Heart right ventricle (tissue), 16 donors: ENCODE data around the gene REXO1. TPM values are rescaled to one million over a fixed set of nuclear protein-coding genes. Genes with fewer than 3 reads are reported as not detected.

Experiments
- ATAC-seq, 8 donors: fragments of 200-7000 bp; cut with Tn5 transposase; one replicate each; pipeline ENCODE4 v1.9.1; 2020; ENCODE audit warnings: mild to moderate bottlenecking in 8 of 8, moderate library complexity in 8 of 8, moderate number of reproducible peaks in 1 of 8
- DNase-seq, 2 donors: peaks; one replicate each; pipeline ENCODE4 v3.0.0-alpha.2; 2020
- H3K27ac ChIP-seq, 10 donors: fragments of 200-600 bp; sonication (generic) in 2 of 10; one replicate each; pipeline versions ENCODE4 v1.5.0 to v1.8.0; 2020 to 2022; ENCODE audit warnings: mild to moderate bottlenecking in 3 of 10
- H3K27me3 ChIP-seq, 7 donors: fragments of 200-600 bp; one replicate each; pipeline ENCODE4 v1.8.0; 2021 to 2022; ENCODE audit warnings: mild to moderate bottlenecking in 2 of 7
- H3K36me3 ChIP-seq, 9 donors: fragments of 200-600 bp; sonication (generic) in 1 of 9; one replicate each; pipeline versions ENCODE4 v1.5.0 to v1.8.0; 2020 to 2022; ENCODE audit warnings: mild to moderate bottlenecking in 2 of 9
- H3K4me1 ChIP-seq, 9 donors: fragments of 200-600 bp; sonication (generic) in 1 of 9; one replicate each; pipeline versions ENCODE4 v1.5.0 to v1.8.0; 2020 to 2022; ENCODE audit warnings: mild to moderate bottlenecking in 4 of 9
- H3K4me3 ChIP-seq, 10 donors: fragments of 200-600 bp; sonication (generic) in 2 of 10; one replicate each; pipeline versions ENCODE4 v1.5.0 to v1.8.0; 2020 to 2022; ENCODE audit warnings: mild to moderate bottlenecking in 7 of 10, moderate library complexity in 2 of 10
- H3K9me3 ChIP-seq, 11 donors: fragments of 200-600 bp in 10 of 11; sonication (generic) in 2 of 11; one replicate each; pipeline versions ENCODE4 v1.5.0 to v1.8.0; 2013 to 2022; ENCODE audit warnings: mild to moderate bottlenecking in 2 of 11, control low read depth in 1 of 11, moderate library complexity in 1 of 11
- WGBS, 2 donors: extraction: QIAGEN DNeasy Blood & Tissue Kit; methylation state at CpG; one replicate each; pipeline ENCODE4 v1.1.7; 2013; ENCODE audit warnings: inconsistent platforms in 1 of 2; 5-methylcytosine and 5-hydroxymethylcytosine counted together
- intact Hi-C, 10 donors: fragments of 100-400 bp; cut with DNase I; formaldehyde crosslinking; loops; one replicate each; pipeline versions ENCODE4 v1.11.1 to v1.14.2; 2022
- polyA plus RNA-seq, 2 donors: library from polyadenylated mRNA; stranded (reverse); fragments of 200-250 nt; gene quantifications; one replicate each; pipeline ENCODE4 v1.2.3, GENCODE V29; 2013
- total RNA-seq, 10 donors: library from RNA; stranded (reverse); fragmentation: NEBNext Ultra II Directional in 3 of 10; extraction: Animal tissue kit (Norgen Biotek cat#: 25700) in 3 of 10; gene quantifications; one replicate each; pipeline versions ENCODE4 v1.2.1 to v1.2.4, GENCODE V29; 2021 to 2023
- TF ChIP-seq, protein P1 (sequence below), 9 donors: fragments of 200-600 bp; sonication (generic) in 2 of 9; IDR thresholded peaks; one replicate each; pipeline versions ENCODE4 v1.5.0 to v1.8.0; 2021 to 2022; ENCODE audit warnings: antibody characterized with exemption in 9 of 9, mild to moderate bottlenecking in 5 of 9, moderate library complexity in 1 of 9
- donor health status: Arrhythmogenic right ventricular cardiomyopathy.
- donor health status: ischemic (EF 13 %, LVEDD 7.1; RV severe dilation, severe dysfunction).
- donor health status: healthy with polysubstance abuse.
- donor health status: DM: no; HTN: yes; CAD: no.
- donor health status: DM: no; HTN: no; CAD: no.
- donor health status: ischemic (EF 25% LVEDD 6.9; RV normal size, moderate dysfunction).
- donor health status: ischemic (EF 25% LVEDD 5.7; RV mildly dilated, moderate dysfunction).
- donor health status: healthy.
- donor health status: DM: yes; HTN: yes; CAD: no.
- donor health status: Ischemic cardiomyopathy.
- donor health status: ischemic (EF 35%, LVEDD 5.7; RV mildly dilated, moderate dysfunction).
- donor health status: nonischemic (EF 11% LVEDD 7.7; RV severe dilation, severe dysfunction).
- donor health status: DM: yes; HTN: yes; CAD: no.
- donor health status: PGD.
- donor health status: ischemic (EF 29% LVEDD 5.4; RV normal size, mild dysfunction).
- donor health status: nonischemic (EF 23%, LVEDD 6.1; RV moderate dilation, normal function).

The REXO1 gene
- total and polyA plus RNA-seq, 12 donors = 13.1 to 20.6 (median 16.5) TPM

DNA sequence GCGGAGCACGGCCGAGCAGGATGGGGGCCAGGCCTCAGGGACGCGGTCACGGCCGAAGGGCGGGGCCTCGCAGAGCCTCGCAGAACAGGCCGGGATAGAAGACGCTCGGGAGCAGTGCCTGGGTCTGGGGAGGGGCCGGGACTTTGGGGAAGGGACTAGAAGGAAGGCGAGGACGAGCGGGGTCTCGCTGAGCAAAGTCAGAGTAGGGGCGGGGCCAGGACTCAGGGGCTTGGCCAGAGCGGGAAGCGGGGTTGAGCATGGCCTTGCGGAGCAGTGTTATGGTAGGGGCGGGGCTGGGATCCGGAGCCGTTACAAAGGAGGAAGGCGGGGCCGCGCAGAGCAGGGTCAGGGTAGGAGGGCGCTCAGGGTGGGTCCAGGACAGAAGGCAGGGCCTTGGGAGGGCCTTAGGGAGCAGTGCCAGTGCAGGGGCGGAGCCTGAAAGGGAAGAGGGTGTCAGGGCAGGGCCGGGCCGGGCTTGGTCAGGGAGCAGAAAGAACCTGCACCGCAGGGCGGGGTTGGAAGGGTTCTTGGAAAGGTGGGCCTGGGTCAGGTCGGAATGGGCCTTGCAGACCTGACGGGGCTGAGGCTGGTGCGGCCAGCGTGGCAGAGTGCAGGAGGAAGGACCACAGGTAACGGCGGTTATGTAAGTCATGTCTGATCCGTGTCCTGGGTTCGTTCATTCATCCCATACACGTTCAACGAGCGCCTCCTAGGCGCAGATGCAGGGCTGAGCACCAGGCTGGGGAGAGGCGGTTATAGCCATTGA is 35.7 kb downstream of the REXO1 start:
- intact Hi-C loops = loop anchor here in 1 of 10 donors (10.0 kb wide), 1 partner anchor 138 kb away; no protein-coding TSS in a partner anchor
- ATAC-seq (peak; percentile 90 to 95 (median 92)), DNase-seq (peak; percentile 91 to 93)
- WGBS, 2 donors = 1% methylated on average over 47 of the region's 47 CpGs
- H3K36me3 ChIP-seq = peaks cover 4 to 33% (median 21%) of the 10 kb centered on the region in 9 donors
- TF ChIP-seq, protein P1, sequence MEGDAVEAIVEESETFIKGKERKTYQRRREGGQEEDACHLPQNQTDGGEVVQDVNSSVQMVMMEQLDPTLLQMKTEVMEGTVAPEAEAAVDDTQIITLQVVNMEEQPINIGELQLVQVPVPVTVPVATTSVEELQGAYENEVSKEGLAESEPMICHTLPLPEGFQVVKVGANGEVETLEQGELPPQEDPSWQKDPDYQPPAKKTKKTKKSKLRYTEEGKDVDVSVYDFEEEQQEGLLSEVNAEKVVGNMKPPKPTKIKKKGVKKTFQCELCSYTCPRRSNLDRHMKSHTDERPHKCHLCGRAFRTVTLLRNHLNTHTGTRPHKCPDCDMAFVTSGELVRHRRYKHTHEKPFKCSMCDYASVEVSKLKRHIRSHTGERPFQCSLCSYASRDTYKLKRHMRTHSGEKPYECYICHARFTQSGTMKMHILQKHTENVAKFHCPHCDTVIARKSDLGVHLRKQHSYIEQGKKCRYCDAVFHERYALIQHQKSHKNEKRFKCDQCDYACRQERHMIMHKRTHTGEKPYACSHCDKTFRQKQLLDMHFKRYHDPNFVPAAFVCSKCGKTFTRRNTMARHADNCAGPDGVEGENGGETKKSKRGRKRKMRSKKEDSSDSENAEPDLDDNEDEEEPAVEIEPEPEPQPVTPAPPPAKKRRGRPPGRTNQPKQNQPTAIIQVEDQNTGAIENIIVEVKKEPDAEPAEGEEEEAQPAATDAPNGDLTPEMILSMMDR (IDR thresholded peaks at IDR 0.05) = peak in 7 of 9 donors; percentile 31 to 60 (median 58)
- peaks cover 5 to 24% (median 17%) of the 10 kb centered on the region in 9 donors for H3K4me1 ChIP-seq
- H3K27me3 ChIP-seq = no peaks in the 10 kb centered on the region
- no peaks in the 10 kb centered on the region for H3K9me3 ChIP-seq
- H3K4me3 ChIP-seq = peak overlapping the region; percentile 4 to 66 (median 58)
- H3K27ac ChIP-seq = peak overlapping the region in 9 of 10 donors; percentile 35 to 82 (median 58)

DNA sequence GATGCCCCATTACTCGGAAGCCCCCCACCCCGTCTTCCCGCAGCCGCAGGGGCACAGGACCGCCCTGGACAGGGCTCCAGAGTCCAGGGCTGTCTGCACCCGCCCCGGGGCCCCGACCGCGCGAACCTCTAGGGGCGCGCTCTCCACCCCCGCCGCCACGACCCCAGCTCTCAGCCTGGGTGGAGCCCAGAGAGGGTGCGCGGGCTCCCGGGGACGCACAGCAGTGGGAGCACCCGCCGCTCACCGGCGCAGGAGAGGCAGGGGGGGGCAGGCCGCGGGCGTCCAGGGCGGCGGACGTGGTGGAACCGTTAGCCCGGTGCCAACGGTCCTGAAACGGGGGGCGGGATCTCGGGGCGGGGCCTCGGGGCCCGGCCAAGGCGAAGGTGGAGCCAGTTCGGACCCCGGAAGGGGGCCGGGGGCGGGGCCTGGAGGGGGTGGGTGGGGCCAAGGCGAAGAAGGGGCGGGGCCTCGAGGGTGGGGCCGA is 36.3 kb downstream of the REXO1 start, which contains the start of gene ATP8B3:
ATP8B3 (minus strand) TSS at position 335 of the 484 bp plus-strand sequence. CDS start 540 bp downstream, outside the sequence.
- H3K27ac ChIP-seq = peak within 1 kb of the TSS in 9 of 10 donors; percentile 35 to 82 (median 60)
- peak within 1 kb of the TSS; percentile 6 to 66 (median 58) for H3K4me3 ChIP-seq
- TF ChIP-seq, protein P1 (IDR thresholded peaks at IDR 0.05) = peak in 2 of 9 donors; percentile 21
- no peaks in the 10 kb centered on the region for H3K9me3 ChIP-seq
- no peaks in the 10 kb centered on the region for H3K27me3 ChIP-seq
- 1 to 2% methylated on average over 42 to 48 of the region's 48 CpGs for WGBS, 2 donors
- intact Hi-C loops = loop anchor here in 1 of 10 donors (10.0 kb wide), 1 partner anchor 137 kb away; no protein-coding TSS in a partner anchor
- DNase-seq = peak in 1 of 2 donors; percentile 88
- H3K36me3 ChIP-seq = peaks cover 4 to 27% (median 15%) of the 10 kb centered on the region in 9 donors
- H3K4me1 ChIP-seq = peaks cover 5 to 24% (median 17%) of the 10 kb centered on the region in 9 donors
- ATAC-seq = peak in 5 of 8 donors; percentile 0 to 37 (median 4)

DNA sequence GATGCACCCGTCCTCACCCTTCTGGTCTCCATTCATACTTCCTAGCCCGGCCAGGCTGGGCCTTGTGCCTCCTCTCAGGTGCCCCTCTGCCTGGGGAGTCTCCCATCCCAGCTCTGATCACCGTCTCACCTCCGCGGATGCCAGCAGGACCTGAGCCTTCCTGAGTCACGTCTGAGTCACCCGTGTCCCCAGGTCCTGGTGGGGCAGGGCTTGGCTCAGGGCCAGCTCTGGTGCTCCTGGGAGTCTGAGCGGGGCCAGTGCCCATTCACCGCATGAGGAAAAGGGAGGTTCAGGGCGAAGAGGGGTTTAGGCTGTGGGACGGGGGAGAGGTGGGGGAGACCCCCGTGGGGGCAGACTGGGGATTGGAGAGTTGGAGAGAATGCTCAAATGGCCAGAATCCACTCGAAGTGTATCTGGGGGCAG is 36.8 kb downstream of the REXO1 start:
- no peaks in the 10 kb centered on the region for H3K9me3 ChIP-seq
- peak overlapping the region in 9 of 10 donors; percentile 6 to 66 (median 59) for H3K4me3 ChIP-seq
- TF ChIP-seq, protein P1 (IDR thresholded peaks at IDR 0.05) = no peak
- 21 to 29% methylated on average over 13 of the region's 13 CpGs for WGBS, 2 donors
- DNase-seq (peak; percentile 42 to 62), ATAC-seq (peak in 2 of 8 donors; percentile 16 to 23)
- peaks cover 5 to 24% (median 17%) of the 10 kb centered on the region in 9 donors for H3K4me1 ChIP-seq
- peak overlapping the region in 8 of 10 donors; percentile 32 to 82 (median 56) for H3K27ac ChIP-seq
- intact Hi-C loops = loop anchor here in 1 of 10 donors (10.0 kb wide), 1 partner anchor 137 kb away; no protein-coding TSS in a partner anchor
- no peaks in the 10 kb centered on the region for H3K27me3 ChIP-seq
- peaks cover 4 to 22% (median 11%) of the 10 kb centered on the region in 9 donors for H3K36me3 ChIP-seq
